ENCODE data around the gene R3HDM1. TPM values are rescaled to one million over a fixed set of nuclear protein-coding genes. Genes with fewer than 3 reads are reported as not detected.

Gene R3HDM1
- total RNA-seq, 6 experiments from 2014 or later: 8.0 to 17.8 (median 12.2) TPM

- ATAC-seq (no peak), DNase-seq (no peak)
- Histone ChIP-seq H3K27me3 (no peaks in the 10 kb centered on the region), H3K9me3 (no peaks in the 10 kb centered on the region), H3K4me1 (no peaks in the 10 kb centered on the region), H3K4me3 (no peak overlapping the region), H3K27ac (no peak overlapping the region), H3K36me3 (peaks cover 0 to 4% (median 0%) of the 10 kb centered on the region in 4 donors)
- no peak for TF ChIP-seq POLR2A (IDR thresholded peaks at IDR 0.05)
- no peak for TF ChIP-seq CTCF (IDR thresholded peaks at IDR 0.05)
- intact Hi-C loops (cut with DNase I): no loop called here
These were observed 131.9 kb downstream of the R3HDM1 start for GRCh38 chr2:135663148-135663700.

- H3K9me3 ChIP-seq: no peaks in the 10 kb centered on the region
- H3K4me1 ChIP-seq: no peaks in the 10 kb centered on the region
- no peak overlapping the region for H3K27ac ChIP-seq
- peaks cover 0 to 4% (median 0%) of the 10 kb centered on the region in 4 donors for H3K36me3 ChIP-seq
- TF ChIP-seq POLR2A (IDR thresholded peaks at IDR 0.05) (no peak), CTCF (IDR thresholded peaks at IDR 0.05) (no peak)
- DNase-seq (no peak), ATAC-seq (no peak)
- H3K4me3 ChIP-seq: no peak overlapping the region
- H3K27me3 ChIP-seq: no peaks in the 10 kb centered on the region
- intact Hi-C loops (cut with DNase I): no loop called here
These were observed 133.4 kb downstream of the R3HDM1 start for GRCh38 chr2:135664623-135665068.

- H3K9me3 ChIP-seq: no peaks in the 10 kb centered on the region
- no peak overlapping the region for H3K27ac ChIP-seq
- H3K36me3 ChIP-seq: no peaks in the 10 kb centered on the region
- no peak for TF ChIP-seq CTCF (IDR thresholded peaks at IDR 0.05)
- no peak for TF ChIP-seq POLR2A (IDR thresholded peaks at IDR 0.05)
- intact Hi-C loops (cut with DNase I): no loop called here
- peak; percentile 50 to 60 (median 56) for ATAC-seq
- no peaks in the 10 kb centered on the region for H3K27me3 ChIP-seq
- no peak for DNase-seq
- H3K4me3 ChIP-seq: no peak overlapping the region
- H3K4me1 ChIP-seq: no peaks in the 10 kb centered on the region
These were observed 135.8 kb downstream of the R3HDM1 start for GRCh38 chr2:135667045-135667444.

- Histone ChIP-seq H3K36me3 (no peaks in the 10 kb centered on the region), H3K4me1 (no peaks in the 10 kb centered on the region), H3K27me3 (no peaks in the 10 kb centered on the region), H3K27ac (no peak overlapping the region), H3K4me3 (no peak overlapping the region), H3K9me3 (no peaks in the 10 kb centered on the region)
- no peak for ATAC-seq
- intact Hi-C loops (cut with DNase I): no loop called here
- no peak for TF ChIP-seq POLR2A (IDR thresholded peaks at IDR 0.05)
- no peak for TF ChIP-seq CTCF (IDR thresholded peaks at IDR 0.05)
- DNase-seq: no peak
- 46% methylated on average over 1 of the region's 1 CpG for WGBS (ENCODE audit: insufficient coverage, low coverage, low lambda C conversion rate, missing lambda C conversion rate)
These were observed 143.2 kb downstream of the R3HDM1 start for GRCh38 chr2:135674453-135674852.

GRCh38 chr2:135676031-135676430, 144.7 kb downstream of the R3HDM1 start:
- Histone ChIP-seq H3K36me3 (peaks cover 0 to 8% (median 2%) of the 10 kb centered on the region in 4 donors), H3K27me3 (no peaks in the 10 kb centered on the region), H3K4me3 (no peak overlapping the region), H3K9me3 (no peaks in the 10 kb centered on the region), H3K27ac (no peak overlapping the region), H3K4me1 (no peaks in the 10 kb centered on the region)
- no peak for ATAC-seq
- intact Hi-C loops (cut with DNase I): no loop called here
- TF ChIP-seq POLR2A (IDR thresholded peaks at IDR 0.05) (no peak), CTCF (IDR thresholded peaks at IDR 0.05) (no peak)
- DNase-seq: no peak
- 82% methylated on average over 3 of the region's 3 CpGs for WGBS (ENCODE audit: insufficient coverage, low coverage, low lambda C conversion rate, missing lambda C conversion rate)

Measured in right lobe of liver (tissue), 6 donors.